ENCODE data around the gene GALNT12. TPM values are rescaled to one million over a fixed set of nuclear protein-coding genes. Genes with fewer than 3 reads are reported as not detected.

Gene GALNT12
- total and polyA plus RNA-seq, 2 donors (not counting 1 experiment from before 2014, with no cell fraction given) = 3.2 to 4.5 TPM

- ChIA-PET POLR2A (no interaction called here), CTCF (interaction anchor here (1.1 to 1.4 kb wide), 2 partner anchors 9 to 151 kb away, joined by 3 to 4 read pairs; no protein-coding TSS in a partner anchor)
- no peaks in the 10 kb centered on the region for H3K36me3 ChIP-seq (replicated peaks in 1 of 2; ENCODE audit: control extremely low read depth in 1 of 2, control insufficient read depth in 1 of 2, extremely low read depth in 1 of 2, insufficient read depth in 2 of 2, low read length in 1 of 2)
- Mint-ChIP-seq H3K27ac (no peak overlapping the region), H3K27me3 (no peaks in the 10 kb centered on the region), H3K4me1 (no peaks in the 10 kb centered on the region), H3K9me3 (ENCODE audit: insufficient read depth) (peaks cover 3% of the 10 kb centered on the region), H3K4me3 (no peak overlapping the region)
- H2AFZ ChIP-seq (ENCODE audit: insufficient read depth, low read depth, low read length, poor library complexity, severe bottlenecking) = no peak overlapping the region
- intact Hi-C loops (cut with micrococcal nuclease) = no loop called here
- H3K9ac ChIP-seq (ENCODE audit: low read length) = no peak overlapping the region
- DNase-seq (no peak), ATAC-seq (ENCODE audit: low read depth) (no peak)
- WGBS (ENCODE audit: insufficient coverage) = 94% methylated on average over 3 of the region's 6 CpGs
- TF ChIP-seq EZH2 (IDR thresholded peaks at IDR 0.05; ENCODE audit: borderline replicate concordance, insufficient read depth, low read depth, low read length, poor library complexity, severe bottlenecking) = no peak
- TF ChIP-seq CTCF (IDR thresholded peaks at IDR 0.05) = no peak
- H3K4me1 ChIP-seq (ENCODE audit: control insufficient read depth in 2 of 2, insufficient read depth in 2 of 2, low read length in 2 of 2) = no peaks in the 10 kb centered on the region
- H3K27ac ChIP-seq (ENCODE audit: low read length in 2 of 2) = no peak overlapping the region
- H3K9me3 ChIP-seq (ENCODE audit: control extremely low read depth in 1 of 3, control insufficient read depth in 2 of 3, insufficient read depth in 1 of 3, low read length in 2 of 3) = peaks cover 0 to 6% (median 4%) of the 10 kb centered on the region in 3 donors
- no peaks in the 10 kb centered on the region for H3K79me2 ChIP-seq (ENCODE audit: control insufficient read depth, insufficient read depth, low read length)
- H3K4me3 ChIP-seq (ENCODE audit: control extremely low read depth in 1 of 5, extremely low read depth in 1 of 5, insufficient read depth in 1 of 5, low read depth in 2 of 5, low read length in 4 of 5) = no peak overlapping the region
- H4K20me1 ChIP-seq (ENCODE audit: control insufficient read depth, insufficient read depth, low read length, poor library complexity, severe bottlenecking) = no peaks in the 10 kb centered on the region
- H3K4me2 ChIP-seq (replicated peaks; ENCODE audit: low read depth, low read length, poor library complexity, severe bottlenecking) = no peak overlapping the region
- H3K27me3 ChIP-seq (replicated peaks in 1 of 4; ENCODE audit: control extremely low read depth in 1 of 4, control insufficient read depth in 3 of 4, insufficient read depth in 4 of 4, low read length in 3 of 4) = no peaks in the 10 kb centered on the region
Observed at GRCh38 chr9:98851730-98852459, 44.4 kb downstream of the GALNT12 start.

GRCh38 chr9:98852460-98852734 is 44.9 kb downstream of the GALNT12 start:
- Mint-ChIP-seq H3K27me3 (no peaks in the 10 kb centered on the region), H3K4me1 (no peaks in the 10 kb centered on the region), H3K4me3 (no peak overlapping the region), H3K27ac (no peak overlapping the region), H3K9me3 (ENCODE audit: insufficient read depth) (peaks cover 3% of the 10 kb centered on the region)
- TF ChIP-seq EZH2 (IDR thresholded peaks at IDR 0.05; ENCODE audit: borderline replicate concordance, insufficient read depth, low read depth, low read length, poor library complexity, severe bottlenecking) (no peak), CTCF (IDR thresholded peaks at IDR 0.05) (no peak)
- POLR2A ChIA-PET = no interaction called here
- Histone ChIP-seq H4K20me1 (ENCODE audit: control insufficient read depth, insufficient read depth, low read length, poor library complexity, severe bottlenecking) (no peaks in the 10 kb centered on the region), H3K27ac (ENCODE audit: low read length in 2 of 2) (no peak overlapping the region), H3K36me3 (replicated peaks in 1 of 2; ENCODE audit: control extremely low read depth in 1 of 2, control insufficient read depth in 1 of 2, extremely low read depth in 1 of 2, insufficient read depth in 2 of 2, low read length in 1 of 2) (no peaks in the 10 kb centered on the region), H3K79me2 (ENCODE audit: control insufficient read depth, insufficient read depth, low read length) (no peaks in the 10 kb centered on the region), H3K9me3 (ENCODE audit: control extremely low read depth in 1 of 3, control insufficient read depth in 2 of 3, insufficient read depth in 1 of 3, low read length in 2 of 3) (peaks cover 0 to 6% (median 4%) of the 10 kb centered on the region in 3 donors), H3K4me2 (replicated peaks; ENCODE audit: low read depth, low read length, poor library complexity, severe bottlenecking) (no peak overlapping the region), H3K9ac (ENCODE audit: low read length) (no peak overlapping the region), H3K4me3 (ENCODE audit: control extremely low read depth in 1 of 5, extremely low read depth in 1 of 5, insufficient read depth in 1 of 5, low read depth in 2 of 5, low read length in 4 of 5) (no peak overlapping the region), H3K4me1 (ENCODE audit: control insufficient read depth in 2 of 2, insufficient read depth in 2 of 2, low read length in 2 of 2) (no peaks in the 10 kb centered on the region), H2AFZ (ENCODE audit: insufficient read depth, low read depth, low read length, poor library complexity, severe bottlenecking) (no peak overlapping the region), H3K27me3 (replicated peaks in 1 of 4; ENCODE audit: control extremely low read depth in 1 of 4, control insufficient read depth in 3 of 4, insufficient read depth in 4 of 4, low read length in 3 of 4) (no peaks in the 10 kb centered on the region)
- intact Hi-C loops (cut with micrococcal nuclease) = no loop called here
- DNase-seq (no peak), ATAC-seq (ENCODE audit: low read depth) (no peak)
- 55% methylated on average over 2 of the region's 6 CpGs for WGBS (ENCODE audit: insufficient coverage)
- CTCF ChIA-PET = interaction anchor here (1.1 kb wide), 1 partner anchor 9 kb away, joined by 4 read pairs; no protein-coding TSS in a partner anchor
